ENCODE data around the gene SYNDIG1. TPM values are rescaled to one million over a fixed set of nuclear protein-coding genes. Genes with fewer than 3 reads are reported as not detected.

SYNDIG1 gene
- total RNA-seq, 4 donors from 2014 or later, result 0.51 to 3.4 (median 2.8) TPM; not detected in 1

DNA sequence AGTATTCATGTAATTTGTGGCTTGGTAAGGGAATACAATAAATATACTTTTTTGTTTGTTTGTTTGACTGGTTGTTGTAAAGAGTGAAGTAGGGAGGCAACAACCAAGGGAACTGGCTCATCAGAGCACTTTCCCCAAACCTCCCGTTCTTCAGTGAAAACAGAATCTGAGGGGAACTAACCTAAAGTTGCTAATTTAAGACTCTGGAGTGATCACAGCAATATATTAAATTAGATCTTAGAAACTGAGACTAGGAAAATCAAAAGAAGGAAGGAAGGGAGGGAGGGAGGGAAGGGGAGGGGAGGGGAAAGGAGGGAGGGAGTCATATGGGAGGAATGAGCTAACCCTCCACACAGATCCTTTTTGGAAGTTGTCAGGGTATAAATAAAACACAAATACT lies 144.9 kb downstream of the SYNDIG1 start:
- Histone ChIP-seq H3K36me3 (no peaks in the 10 kb centered on the region), H3K4me3 (no peak overlapping the region), H3K9me3 (no peaks in the 10 kb centered on the region), H3K27me3 (no peaks in the 10 kb centered on the region), H3K27ac (no peak overlapping the region), H3K4me1 (no peaks in the 10 kb centered on the region)
- TF ChIP-seq, protein P1, sequence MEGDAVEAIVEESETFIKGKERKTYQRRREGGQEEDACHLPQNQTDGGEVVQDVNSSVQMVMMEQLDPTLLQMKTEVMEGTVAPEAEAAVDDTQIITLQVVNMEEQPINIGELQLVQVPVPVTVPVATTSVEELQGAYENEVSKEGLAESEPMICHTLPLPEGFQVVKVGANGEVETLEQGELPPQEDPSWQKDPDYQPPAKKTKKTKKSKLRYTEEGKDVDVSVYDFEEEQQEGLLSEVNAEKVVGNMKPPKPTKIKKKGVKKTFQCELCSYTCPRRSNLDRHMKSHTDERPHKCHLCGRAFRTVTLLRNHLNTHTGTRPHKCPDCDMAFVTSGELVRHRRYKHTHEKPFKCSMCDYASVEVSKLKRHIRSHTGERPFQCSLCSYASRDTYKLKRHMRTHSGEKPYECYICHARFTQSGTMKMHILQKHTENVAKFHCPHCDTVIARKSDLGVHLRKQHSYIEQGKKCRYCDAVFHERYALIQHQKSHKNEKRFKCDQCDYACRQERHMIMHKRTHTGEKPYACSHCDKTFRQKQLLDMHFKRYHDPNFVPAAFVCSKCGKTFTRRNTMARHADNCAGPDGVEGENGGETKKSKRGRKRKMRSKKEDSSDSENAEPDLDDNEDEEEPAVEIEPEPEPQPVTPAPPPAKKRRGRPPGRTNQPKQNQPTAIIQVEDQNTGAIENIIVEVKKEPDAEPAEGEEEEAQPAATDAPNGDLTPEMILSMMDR (IDR thresholded peaks at IDR 0.05), result no peak
- no peak for TF ChIP-seq POLR2A (IDR thresholded peaks at IDR 0.05)
- no peak for DNase-seq
- intact Hi-C loops (cut with DNase I; ENCODE audit: low total_unique reads), result no loop called here

GRCh38 chr20:24615353-24615752 lies 145.9 kb downstream of the SYNDIG1 start:
- no peaks in the 10 kb centered on the region for H3K4me1 ChIP-seq
- no peaks in the 10 kb centered on the region for H3K36me3 ChIP-seq
- no peak overlapping the region for H3K4me3 ChIP-seq
- no peaks in the 10 kb centered on the region for H3K9me3 ChIP-seq
- DNase-seq, result no peak
- intact Hi-C loops (cut with DNase I; ENCODE audit: low total_unique reads), result no loop called here
- H3K27ac ChIP-seq, result no peak overlapping the region
- H3K27me3 ChIP-seq, result no peaks in the 10 kb centered on the region
- TF ChIP-seq, protein P1 (IDR thresholded peaks at IDR 0.05), result no peak
- TF ChIP-seq POLR2A (IDR thresholded peaks at IDR 0.05), result no peak

GRCh38 chr20:24616258-24617079 lies 147.0 kb downstream of the SYNDIG1 start:
- intact Hi-C loops (cut with DNase I; ENCODE audit: low total_unique reads), result no loop called here
- Histone ChIP-seq H3K9me3 (no peaks in the 10 kb centered on the region), H3K36me3 (no peaks in the 10 kb centered on the region), H3K4me1 (no peaks in the 10 kb centered on the region), H3K4me3 (no peak overlapping the region), H3K27ac (no peak overlapping the region), H3K27me3 (no peaks in the 10 kb centered on the region)
- no peak for DNase-seq
- TF ChIP-seq, protein P1 (IDR thresholded peaks at IDR 0.05), result no peak
- TF ChIP-seq POLR2A (IDR thresholded peaks at IDR 0.05), result no peak

DNA sequence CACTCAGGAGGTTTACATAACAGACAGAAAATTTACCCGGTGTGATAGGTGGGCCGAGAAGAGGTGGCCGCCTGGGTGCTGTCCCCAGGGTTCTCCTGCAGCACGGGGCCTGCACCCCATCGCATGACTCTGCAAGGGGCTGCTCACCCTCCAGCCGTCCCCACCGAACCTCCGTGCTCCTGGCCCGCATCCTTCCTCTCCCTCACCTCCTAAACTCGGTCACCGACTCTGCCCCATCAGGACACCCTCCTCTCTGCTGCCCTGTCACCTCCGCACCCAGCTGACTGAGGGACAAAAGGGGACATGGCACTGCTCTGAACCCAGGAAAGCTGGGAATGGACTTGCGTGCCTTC lies 147.6 kb downstream of the SYNDIG1 start:
- Histone ChIP-seq H3K27me3 (no peaks in the 10 kb centered on the region), H3K27ac (no peak overlapping the region), H3K4me3 (no peak overlapping the region), H3K4me1 (no peaks in the 10 kb centered on the region), H3K9me3 (no peaks in the 10 kb centered on the region), H3K36me3 (no peaks in the 10 kb centered on the region)
- TF ChIP-seq POLR2A (IDR thresholded peaks at IDR 0.05), result no peak
- TF ChIP-seq, protein P1 (IDR thresholded peaks at IDR 0.05), result no peak
- no peak for DNase-seq
- intact Hi-C loops (cut with DNase I; ENCODE audit: low total_unique reads), result no loop called here

DNA sequence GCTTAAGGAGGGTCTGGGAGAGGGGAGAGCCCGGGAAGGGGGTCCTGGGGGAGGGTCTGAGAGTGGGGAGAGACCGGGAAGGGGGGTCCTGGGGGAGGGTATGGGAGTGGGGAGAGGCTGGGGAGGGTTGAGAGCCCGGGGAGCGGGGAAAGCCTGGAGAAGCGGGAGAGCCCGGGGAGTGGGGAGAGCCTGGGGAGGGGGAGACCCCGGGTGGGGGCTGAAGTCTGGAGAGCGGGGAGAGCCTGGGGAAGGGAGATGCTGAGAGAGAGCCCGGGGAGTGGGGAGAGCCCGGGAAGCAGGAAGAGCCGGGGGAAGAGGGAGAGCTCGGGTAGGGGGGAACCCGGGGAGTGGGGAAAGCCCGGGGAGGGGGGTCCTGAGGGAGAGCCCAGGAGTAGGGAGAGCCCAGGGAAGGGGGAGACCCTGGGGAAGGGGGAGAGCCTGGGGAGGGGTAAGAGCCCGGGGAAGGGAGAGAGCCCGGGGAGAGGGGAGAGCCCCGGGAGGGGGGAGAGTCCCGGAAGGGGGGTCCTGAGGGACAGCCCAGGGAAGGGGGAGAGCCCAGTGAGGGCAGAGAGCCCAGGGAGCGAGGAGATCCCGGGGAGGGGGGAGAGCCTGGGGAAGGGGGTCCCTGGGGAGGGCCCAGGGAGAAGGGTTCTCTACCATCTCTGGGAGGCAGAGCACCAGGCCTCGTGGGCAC lies 148.5 kb downstream of the SYNDIG1 start:
- intact Hi-C loops (cut with DNase I; ENCODE audit: low total_unique reads), result no loop called here
- TF ChIP-seq POLR2A (IDR thresholded peaks at IDR 0.05), result no peak
- TF ChIP-seq, protein P1 (IDR thresholded peaks at IDR 0.05), result no peak
- H3K4me3 ChIP-seq, result no peak overlapping the region
- no peaks in the 10 kb centered on the region for H3K27me3 ChIP-seq
- no peak for DNase-seq
- no peaks in the 10 kb centered on the region for H3K4me1 ChIP-seq
- no peak overlapping the region for H3K27ac ChIP-seq
- H3K36me3 ChIP-seq, result no peaks in the 10 kb centered on the region
- no peaks in the 10 kb centered on the region for H3K9me3 ChIP-seq

Measured in uterus (tissue), 4 donors.